Measurements from ENCODE around the gene C11orf52. TPM values are rescaled to one million over a fixed set of nuclear protein-coding genes. Genes with fewer than 3 reads are reported as not detected.

The C11orf52 gene
- total and polyA plus RNA-seq, 2 of the 13 experiments (the other 11 are each of a cell fraction or from before 2014, with no cell fraction given): 7.4 to 11.0 TPM

DNA sequence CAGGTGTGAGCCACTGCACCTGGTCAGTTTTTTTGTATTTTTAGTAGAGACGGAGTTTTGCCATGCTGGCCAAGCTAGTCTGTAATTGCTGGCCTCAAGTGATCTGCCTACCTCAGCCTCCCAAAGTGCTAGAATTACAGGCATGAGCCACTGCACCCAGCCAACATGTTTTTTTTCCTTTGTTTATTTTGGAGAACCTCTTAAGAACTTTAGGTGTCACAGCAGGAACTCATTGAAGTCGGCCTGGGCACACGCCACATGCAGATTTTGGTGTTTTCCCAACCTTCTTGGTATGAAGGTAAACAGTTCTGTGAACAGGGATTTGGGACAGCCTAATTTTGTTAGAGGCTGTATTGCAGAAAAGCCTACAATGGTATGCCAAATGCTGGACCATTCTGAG is 27.8 kb downstream of the C11orf52 start:
- TF ChIP-seq ZBTB42 (CRISPR knock-in tag; IDR thresholded peaks at IDR 0.05): no peak
- no peak for TF ChIP-seq ZNF263 (CRISPR knock-in tag; IDR thresholded peaks at IDR 0.05)
- WGBS (ENCODE audit: low lambda C conversion rate): 88% methylated on average over 3 of the region's 3 CpGs
- in situ Hi-C loops (cut with HindIII; ENCODE audit: extremely low pct_ligation_motif_present, low pct_unique_long_range_greater_than_20kb): no loop called here
- H3K9ac ChIP-seq (ENCODE audit: insufficient read depth, low read depth, low read length): no peak overlapping the region
- peaks cover 27% of the 10 kb centered on the region for H3K4me1 ChIP-seq (ENCODE audit: insufficient read depth, low read length)
- no peaks in the 10 kb centered on the region for H4K20me1 ChIP-seq (ENCODE audit: insufficient read depth, low read length)
- H3K27ac ChIP-seq (ENCODE audit: extremely low read length, insufficient read depth, low read length): no peak overlapping the region
- BruUV-seq (replicated peaks): no TSS peak
- CTCF ChIA-PET (ENCODE audit: low intra/inter-chr PET ratio, low total read pairs): no interaction called here
- 0 out of 5 replicates have a peak, but pooled peaks cover 0 to 8% of the 10 kb centered on the region in 2 experiments for H3K36me3 ChIP-seq (replicated peaks in 1 of 2; ENCODE audit: control insufficient read depth in 1 of 2, insufficient read depth in 2 of 2, low read length in 2 of 2)
- H3K79me2 ChIP-seq (ENCODE audit: insufficient read depth, low read length): no peaks in the 10 kb centered on the region
- no peak for FAIRE-seq
- H2AFZ ChIP-seq (ENCODE audit: low read length): no peak overlapping the region
- DNase-seq (ENCODE audit: low spot score): no peak
- no peaks in the 10 kb centered on the region for H3K9me3 ChIP-seq (ENCODE audit: low read length)
- intact Hi-C loops (cut with micrococcal nuclease; ENCODE audit: unreplicated experiment): no loop called here
- no peak for ATAC-seq
- H3K4me2 ChIP-seq (ENCODE audit: low read depth, low read length): no peak overlapping the region
- POLR2A ChIA-PET: interaction anchor here (1.1 kb wide), 1 partner anchor 9 kb away, joined by 3 read pairs; the partner anchor contains the start of gene DIXDC1
- no peak overlapping the region for H3K4me3 ChIP-seq (replicated peaks in 1 of 3; ENCODE audit: insufficient read depth in 1 of 3, low read depth in 2 of 3, low read length in 3 of 3)
- no peaks in the 10 kb centered on the region for H3K27me3 ChIP-seq (ENCODE audit: control insufficient read depth in 1 of 2, insufficient read depth in 2 of 2, low read length in 2 of 2)

DNA sequence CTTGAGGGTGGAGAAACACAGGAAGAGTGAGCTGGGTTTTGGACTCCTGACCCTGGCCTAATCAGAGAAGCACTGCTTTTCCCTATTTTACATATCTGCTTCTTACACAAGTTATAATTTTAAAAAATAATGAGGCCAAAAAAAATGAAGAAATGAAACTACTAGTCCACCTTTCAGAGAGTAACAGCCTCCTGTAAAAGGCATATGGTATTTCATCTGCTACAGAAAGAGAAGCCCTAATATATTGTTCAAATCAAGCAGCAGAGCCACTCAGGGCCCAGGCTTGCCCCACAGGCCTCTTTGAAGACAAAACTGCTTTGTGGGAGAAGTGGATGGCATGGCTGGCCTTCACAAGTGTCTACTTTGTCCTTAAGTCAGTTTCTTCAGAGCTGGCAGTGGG is 28.4 kb downstream of the C11orf52 start:
- Histone ChIP-seq H3K4me3 (replicated peaks in 1 of 3; ENCODE audit: insufficient read depth in 1 of 3, low read depth in 2 of 3, low read length in 3 of 3) (no peak overlapping the region), H3K27ac (ENCODE audit: extremely low read length, insufficient read depth, low read length) (peak overlapping the region; percentile 8), H3K79me2 (ENCODE audit: insufficient read depth, low read length) (no peaks in the 10 kb centered on the region), H3K4me2 (ENCODE audit: low read depth, low read length) (no peak overlapping the region), H3K27me3 (ENCODE audit: control insufficient read depth in 1 of 2, insufficient read depth in 2 of 2, low read length in 2 of 2) (no peaks in the 10 kb centered on the region), H3K36me3 (replicated peaks in 1 of 2; ENCODE audit: control insufficient read depth in 1 of 2, insufficient read depth in 2 of 2, low read length in 2 of 2) (0 out of 5 replicates have a peak, but pooled peaks cover 0 to 7% of the 10 kb centered on the region in 2 experiments), H4K20me1 (ENCODE audit: insufficient read depth, low read length) (no peaks in the 10 kb centered on the region), H3K9ac (ENCODE audit: insufficient read depth, low read depth, low read length) (no peak overlapping the region), H3K9me3 (ENCODE audit: low read length) (no peaks in the 10 kb centered on the region), H3K4me1 (ENCODE audit: insufficient read depth, low read length) (peaks cover 24% of the 10 kb centered on the region), H2AFZ (ENCODE audit: low read length) (no peak overlapping the region)
- CTCF ChIA-PET (ENCODE audit: low intra/inter-chr PET ratio, low total read pairs): no interaction called here
- POLR2A ChIA-PET: no interaction called here
- intact Hi-C loops (cut with micrococcal nuclease; ENCODE audit: unreplicated experiment) (no loop called here), in situ Hi-C loops (cut with HindIII; ENCODE audit: extremely low pct_ligation_motif_present, low pct_unique_long_range_greater_than_20kb) (no loop called here)
- TF ChIP-seq, protein P1, sequence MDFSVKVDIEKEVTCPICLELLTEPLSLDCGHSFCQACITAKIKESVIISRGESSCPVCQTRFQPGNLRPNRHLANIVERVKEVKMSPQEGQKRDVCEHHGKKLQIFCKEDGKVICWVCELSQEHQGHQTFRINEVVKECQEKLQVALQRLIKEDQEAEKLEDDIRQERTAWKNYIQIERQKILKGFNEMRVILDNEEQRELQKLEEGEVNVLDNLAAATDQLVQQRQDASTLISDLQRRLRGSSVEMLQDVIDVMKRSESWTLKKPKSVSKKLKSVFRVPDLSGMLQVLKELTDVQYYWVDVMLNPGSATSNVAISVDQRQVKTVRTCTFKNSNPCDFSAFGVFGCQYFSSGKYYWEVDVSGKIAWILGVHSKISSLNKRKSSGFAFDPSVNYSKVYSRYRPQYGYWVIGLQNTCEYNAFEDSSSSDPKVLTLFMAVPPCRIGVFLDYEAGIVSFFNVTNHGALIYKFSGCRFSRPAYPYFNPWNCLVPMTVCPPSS (IDR thresholded peaks at IDR 0.05): no peak
- no peak for TF ChIP-seq IRF2 (CRISPR knock-in tag; IDR thresholded peaks at IDR 0.05)
- TF ChIP-seq, protein P2, sequence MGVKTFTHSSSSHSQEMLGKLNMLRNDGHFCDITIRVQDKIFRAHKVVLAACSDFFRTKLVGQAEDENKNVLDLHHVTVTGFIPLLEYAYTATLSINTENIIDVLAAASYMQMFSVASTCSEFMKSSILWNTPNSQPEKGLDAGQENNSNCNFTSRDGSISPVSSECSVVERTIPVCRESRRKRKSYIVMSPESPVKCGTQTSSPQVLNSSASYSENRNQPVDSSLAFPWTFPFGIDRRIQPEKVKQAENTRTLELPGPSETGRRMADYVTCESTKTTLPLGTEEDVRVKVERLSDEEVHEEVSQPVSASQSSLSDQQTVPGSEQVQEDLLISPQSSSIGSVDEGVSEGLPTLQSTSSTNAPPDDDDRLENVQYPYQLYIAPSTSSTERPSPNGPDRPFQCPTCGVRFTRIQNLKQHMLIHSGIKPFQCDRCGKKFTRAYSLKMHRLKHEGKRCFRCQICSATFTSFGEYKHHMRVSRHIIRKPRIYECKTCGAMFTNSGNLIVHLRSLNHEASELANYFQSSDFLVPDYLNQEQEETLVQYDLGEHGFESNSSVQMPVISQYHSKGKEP (CRISPR knock-in tag; IDR thresholded peaks at IDR 0.05): no peak
- no peak for TF ChIP-seq RFX3 (CRISPR knock-in tag; IDR thresholded peaks at IDR 0.05)
- no peak for TF ChIP-seq CHD2 (IDR thresholded peaks at IDR 0.05; ENCODE audit: low read depth, low read length)
- no peak for ATAC-seq
- FAIRE-seq: no peak
- BruUV-seq (replicated peaks): no TSS peak
- no peak for DNase-seq (ENCODE audit: low spot score)
